GM18502 (cell line): ENCODE results near the gene FN3K.

ENCODE experiments used
- ATAC-seq: cut with Tn5 transposase; IDR thresholded peaks from one replicate; pipeline ENCODE4 v1.9.1; 2021; ENCODE audit warnings: mild to moderate bottlenecking; ENCODE audit not compliant: unreplicated experiment, poor library complexity

Gene FN3K

DNA sequence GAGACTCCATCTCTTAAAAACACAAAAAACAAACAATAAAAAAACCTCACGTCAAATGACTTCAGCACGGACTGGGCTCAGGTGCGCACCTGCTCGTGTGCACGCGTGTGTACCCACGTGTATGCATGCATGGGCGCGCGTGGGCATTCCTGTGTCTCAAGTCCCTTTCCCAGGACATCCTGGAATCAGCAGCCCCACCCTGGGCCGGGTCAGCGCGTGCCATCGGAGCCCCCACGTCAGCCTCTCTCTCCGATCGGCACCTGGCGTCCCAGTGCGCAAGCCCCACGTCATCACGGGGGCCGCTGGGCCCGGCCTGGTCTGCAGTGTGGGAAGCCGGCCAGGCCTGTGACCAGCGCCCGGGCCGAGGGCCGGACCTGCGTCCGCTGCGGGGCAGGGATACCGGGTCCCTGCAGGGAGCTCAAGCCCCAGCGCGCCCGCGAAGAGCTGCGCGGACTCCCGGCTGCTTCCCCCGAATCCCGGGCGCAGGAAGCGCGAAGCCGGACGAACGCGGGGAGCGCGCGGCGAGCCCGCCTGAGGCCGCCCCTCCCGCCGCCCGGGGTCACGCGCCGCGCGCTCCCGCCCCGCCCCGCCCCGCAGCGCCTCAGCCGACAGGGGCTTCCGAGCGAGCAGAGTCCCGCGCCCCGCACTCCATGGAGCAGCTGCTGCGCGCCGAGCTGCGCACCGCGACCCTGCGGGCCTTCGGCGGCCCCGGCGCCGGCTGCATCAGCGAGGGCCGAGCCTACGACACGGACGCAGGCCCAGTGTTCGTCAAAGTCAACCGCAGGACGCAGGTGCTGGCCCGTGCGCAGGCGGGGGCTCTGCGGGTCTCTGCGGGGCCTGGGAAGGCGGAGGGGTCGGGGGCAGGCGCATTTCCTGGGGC lies at the start of gene FN3K:
Gene FN3K (plus strand): TSS at position 629 of the 880 bp plus-strand sequence. CDS start 22 bp downstream, at position 651.
- ATAC-seq, result no peak

DNA sequence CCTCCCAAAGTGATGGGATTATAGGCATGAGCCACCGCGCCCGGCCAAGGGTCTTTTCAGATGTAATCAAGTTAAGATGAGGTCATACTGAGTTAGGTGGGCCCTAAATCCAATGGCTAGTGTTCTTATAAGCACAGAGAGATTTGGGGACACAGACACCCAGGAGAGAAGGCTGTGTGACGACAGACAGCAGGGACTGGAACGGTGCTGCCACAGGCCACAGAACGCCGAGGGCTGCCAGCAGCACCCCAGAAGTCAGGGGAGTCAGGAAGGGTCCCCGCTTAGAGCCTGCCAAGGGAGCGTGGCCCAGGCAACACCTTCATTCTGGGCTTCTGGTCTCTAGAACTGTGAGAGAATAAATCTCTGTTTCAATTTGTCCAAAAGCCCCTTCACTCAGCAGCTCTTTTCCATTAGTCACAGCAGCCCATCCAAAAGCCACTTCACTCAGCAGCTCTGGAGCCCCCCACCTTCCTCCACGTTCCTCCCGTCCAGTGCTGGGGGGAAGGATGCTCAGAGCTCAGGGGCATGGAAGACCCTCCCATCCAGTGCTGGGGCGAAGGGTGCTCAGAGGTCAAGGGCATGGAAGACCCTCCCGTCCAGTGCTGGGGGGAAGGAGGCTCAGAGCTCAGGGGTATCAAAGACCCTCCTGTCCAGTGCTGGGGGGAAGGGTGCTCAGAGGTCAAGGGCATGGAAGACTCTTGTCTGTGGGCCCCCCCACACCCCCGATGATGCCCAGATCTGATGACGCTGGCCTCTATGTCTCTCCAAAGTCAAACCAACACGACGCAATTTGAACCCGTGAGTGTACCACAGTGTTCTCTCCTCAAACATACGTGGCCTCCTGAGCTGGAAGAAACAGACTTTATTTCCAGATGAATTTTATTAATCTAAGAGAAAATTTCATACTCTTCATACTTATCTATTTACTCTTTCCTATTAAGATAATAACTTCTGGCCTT lies 48.8 kb upstream of the FN3K start:
- ATAC-seq, result no peak

DNA sequence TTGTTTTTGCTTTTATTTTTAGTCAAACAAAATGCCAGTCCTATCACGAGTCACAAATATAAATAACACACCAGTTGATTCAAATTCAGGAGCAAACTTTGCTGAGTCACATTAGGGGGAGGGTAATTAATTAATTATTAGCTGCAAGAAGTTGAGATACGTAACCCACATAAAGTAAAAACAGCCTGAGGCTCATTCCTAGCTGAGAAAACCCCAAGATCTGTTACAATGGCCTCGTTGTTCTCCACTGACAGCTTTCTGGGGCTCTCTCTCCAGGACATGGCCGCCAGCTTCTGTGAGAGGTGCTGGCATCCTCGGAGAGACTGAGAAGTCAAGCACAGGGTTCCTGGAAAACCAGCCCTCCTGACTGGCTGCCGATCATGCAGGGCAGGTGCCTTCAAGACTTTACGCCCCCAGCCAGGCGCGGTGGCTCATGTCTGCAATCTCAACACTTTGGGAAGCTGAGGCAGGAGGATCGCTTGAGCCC lies 48.0 kb upstream of the FN3K start:
- ATAC-seq, result no peak

DNA sequence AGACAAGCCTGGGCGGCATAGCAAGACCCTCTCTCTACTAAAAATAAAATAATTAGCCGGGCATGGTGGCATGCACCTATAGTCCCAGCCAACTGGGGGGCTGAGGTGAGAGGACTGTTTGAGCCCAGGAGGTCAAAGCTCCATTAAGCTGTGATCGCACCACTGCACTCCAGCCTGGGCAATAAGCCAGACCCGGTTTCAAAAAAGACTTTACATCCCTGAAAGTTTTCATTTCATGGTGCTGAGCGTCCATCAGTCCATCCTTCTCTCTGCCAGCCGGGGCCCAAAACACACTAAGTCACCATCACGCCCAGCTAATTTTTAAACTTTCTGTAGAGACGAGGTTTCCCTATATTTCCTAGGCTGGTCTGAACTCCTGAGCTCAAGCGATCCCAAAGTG lies 47.5 kb upstream of the FN3K start:
- no peak for ATAC-seq

DNA sequence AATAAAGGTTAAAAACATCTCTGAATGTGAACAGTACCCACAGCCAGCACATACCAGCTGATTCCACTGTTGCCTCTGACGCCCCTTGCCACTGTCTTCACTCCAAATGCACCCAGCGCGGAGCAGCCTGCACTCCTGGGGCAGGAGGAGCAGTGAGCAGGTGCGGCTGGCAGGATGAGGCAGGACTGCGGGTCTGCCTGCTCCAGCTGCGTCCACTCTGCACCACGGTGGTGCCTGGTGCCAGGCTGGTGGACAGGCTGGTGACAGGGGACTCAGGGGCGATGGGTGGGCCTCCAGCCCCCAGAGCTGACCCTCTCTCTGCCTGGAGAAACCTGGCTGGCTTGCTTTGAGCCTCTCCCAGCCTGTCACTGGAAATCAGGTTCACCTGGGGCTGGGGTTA lies 46.3 kb upstream of the FN3K start:
- no peak for ATAC-seq

DNA sequence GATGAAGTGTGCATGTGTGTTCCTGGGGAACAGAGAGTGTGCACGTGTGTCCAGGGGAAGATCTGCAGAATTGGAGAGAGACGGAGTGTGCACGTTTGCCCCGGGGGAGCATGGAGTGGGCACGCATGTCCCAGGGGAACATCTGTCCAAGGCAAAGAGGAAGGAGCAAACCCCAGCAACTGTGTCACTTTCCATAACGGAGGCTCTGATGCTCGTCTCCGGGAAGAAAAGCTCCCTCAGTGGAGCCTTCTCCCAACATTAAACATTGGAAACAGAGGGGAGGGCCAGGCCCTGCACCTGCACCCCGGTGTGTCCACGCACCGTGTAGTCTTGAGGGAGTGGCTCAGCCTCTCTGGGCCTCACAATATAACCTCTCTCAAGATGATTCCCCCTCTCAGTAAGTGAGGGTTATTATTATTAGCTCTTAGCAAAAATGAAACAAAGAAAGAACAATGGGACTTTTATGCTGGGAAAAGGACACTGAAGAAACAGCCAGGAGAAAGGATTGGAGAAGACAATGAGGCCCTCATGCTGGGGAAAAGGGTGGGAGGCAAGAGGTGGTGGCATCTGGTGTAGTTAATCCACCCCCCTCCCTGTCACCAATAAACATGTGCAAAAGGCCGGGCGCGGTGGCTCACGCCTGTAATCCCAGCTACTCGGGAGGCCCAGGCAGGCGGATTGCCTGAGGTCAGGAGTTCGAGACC lies 44.5 kb upstream of the FN3K start:
- ATAC-seq, result no peak

DNA sequence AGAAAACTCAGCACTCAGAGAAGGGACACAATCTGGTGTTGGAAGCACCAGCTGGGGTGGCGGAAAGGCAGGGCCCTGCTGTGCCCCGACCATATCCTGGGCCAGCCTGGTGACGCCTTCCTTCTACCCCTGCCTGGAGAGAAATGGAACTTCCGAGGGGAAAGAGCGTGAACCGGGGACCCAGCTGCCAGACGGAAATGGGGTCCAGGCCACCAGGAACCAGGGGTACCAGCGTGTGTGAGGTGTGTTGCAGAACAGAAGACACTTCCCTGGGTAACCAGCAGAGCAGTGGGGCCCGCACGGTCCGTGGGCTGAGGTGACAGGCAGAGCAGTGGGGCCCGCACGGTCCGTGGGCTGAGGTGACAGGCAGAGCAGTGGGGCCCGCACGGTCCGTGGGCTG lies 43.7 kb upstream of the FN3K start:
- no peak for ATAC-seq

DNA sequence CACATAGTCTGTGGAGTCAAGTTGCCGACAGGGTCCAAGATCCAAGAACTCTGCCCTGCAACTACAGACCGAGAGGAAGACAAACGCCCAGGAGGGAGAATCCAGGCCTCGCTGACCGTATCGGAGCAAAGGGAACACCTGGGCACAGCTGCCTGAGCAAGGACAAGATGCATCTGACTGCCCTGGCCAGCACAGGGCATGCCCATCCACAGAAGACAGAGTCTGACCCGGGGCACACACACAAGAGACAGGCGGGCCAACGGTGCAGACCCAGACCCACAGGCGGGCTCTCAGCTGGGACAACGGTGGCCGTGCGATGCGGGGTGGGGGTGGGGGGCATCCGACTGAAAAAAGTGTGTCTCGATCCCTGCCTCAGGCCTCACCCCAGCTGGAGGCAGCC lies 43.1 kb upstream of the FN3K start:
- no peak for ATAC-seq

DNA sequence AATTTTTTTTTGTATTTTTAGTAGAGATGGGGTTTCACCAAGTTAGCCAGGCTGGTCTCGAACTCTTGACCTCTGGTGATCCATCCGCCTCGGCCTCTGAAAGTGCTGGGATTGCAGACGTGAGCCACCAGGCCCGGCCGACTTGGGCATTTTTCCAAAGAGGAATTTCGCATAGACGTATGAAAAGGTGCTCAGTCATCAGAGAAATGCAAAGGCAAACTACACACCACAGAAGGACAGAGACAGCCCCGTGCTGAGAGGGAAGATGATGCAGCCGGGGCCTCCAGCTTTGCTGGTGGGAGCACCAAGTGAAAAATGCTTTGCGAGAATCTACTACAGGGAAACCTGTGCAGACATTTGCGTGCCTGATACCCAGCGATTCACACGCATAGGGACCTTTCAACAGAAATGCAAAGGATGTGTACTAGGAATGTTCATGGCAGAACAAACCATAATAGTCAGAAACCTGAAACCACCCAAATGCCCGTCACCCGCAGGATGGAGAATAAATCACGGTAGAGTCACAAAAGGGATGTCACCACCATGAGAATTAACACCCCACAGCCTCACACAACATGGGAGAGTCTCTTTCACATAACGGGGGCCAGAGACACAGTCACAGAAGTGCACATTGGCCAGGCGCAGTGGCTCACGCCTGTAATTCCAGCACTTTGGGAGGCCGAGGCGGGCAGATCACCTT lies 42.1 kb upstream of the FN3K start:
- ATAC-seq, result no peak

DNA sequence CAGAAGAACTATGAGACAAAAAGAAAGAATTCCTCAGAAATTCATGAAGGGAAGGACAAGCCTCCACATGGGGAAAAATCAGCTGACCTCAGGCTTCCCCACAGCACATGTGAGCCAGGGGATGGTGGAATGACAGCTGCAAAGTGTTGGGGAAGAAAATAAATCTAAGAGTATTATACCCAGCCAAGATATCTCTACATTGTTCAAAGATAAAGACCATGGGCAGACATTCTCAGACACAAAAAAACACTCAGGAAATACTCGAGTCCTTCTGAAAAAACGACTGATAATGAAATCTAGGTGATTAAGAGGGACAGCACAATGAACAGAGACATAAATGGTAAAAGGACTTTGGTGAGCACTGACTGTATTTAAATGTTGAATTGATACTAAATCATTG lies 40.8 kb upstream of the FN3K start:
- no peak for ATAC-seq

DNA sequence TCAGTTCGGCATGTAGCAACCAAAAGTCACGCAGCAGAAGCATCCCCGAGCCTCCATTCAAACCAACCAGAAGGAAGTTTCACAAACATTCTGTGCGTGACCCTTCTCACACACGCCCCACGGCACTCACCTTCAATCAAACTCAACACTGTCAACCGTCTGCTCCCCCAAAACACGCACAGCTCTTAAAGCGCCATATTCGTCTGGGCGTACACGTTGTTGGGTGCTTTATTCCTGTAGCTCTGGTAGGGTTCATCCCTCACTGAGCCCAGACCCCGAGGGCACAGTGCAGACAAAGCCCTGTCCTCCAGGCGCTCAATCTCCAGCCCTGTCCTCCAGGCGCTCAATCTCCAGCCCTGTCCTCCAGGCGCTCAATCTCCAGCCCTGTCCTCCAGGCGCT lies 39.2 kb upstream of the FN3K start:
- ATAC-seq, result no peak

DNA sequence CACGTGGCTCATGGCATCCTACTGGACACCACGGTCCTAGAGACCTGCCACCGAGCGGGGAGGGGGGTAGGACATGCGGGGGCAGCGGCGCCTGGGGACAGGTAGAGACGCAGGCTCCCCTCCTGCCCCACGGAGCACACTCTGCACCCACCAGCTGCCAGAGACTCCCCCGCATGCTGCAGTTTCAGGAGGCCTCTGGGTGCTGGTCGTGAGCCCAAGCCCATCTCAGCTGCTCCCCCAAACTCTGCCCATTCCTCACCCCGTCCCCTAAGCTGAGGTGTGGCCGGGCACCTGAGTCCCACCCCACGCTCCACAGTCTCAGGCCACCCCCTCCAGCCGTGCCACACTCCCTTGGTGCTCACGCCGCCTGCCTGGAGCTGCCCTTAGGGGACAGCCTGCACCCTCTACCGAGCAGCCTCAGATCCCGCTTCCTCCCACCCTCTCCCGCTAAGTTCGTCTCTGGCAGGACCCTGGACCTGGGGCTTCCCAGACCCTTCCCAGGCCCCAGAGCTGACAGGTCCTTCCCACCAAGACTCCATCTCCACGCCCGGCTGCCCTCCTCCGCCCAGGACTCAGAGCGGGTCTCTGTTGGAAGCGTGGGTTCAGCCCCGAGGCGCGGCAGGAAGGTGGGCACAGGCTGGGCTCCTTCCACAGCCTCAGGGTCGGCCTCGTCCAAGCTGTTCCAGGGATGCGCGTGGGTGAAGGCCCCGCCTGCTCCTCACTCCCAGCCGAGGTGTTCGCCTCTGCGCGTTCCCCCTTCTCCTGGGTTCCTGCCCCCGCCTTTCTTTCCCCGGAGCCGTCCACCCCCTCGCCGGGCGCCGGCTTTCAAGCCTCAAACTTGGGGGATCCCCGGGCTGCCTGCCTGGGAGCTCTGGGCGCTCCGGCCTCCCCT lies 38.3 kb upstream of the FN3K start:
- no peak for ATAC-seq

DNA sequence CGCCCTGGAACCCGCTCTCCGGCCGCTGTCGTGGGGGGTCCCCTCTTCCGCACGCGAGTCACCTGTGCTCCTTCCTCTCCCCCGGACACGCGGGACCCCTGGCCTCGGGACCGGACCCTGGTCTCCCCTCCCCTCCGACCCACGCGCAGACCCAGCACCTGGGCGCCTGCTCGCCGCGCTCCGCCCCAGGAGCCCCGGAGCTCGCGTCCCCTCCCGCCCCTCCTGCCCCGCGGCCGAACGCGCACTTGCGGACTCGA lies 37.7 kb upstream of the FN3K start:
- no peak for ATAC-seq

DNA sequence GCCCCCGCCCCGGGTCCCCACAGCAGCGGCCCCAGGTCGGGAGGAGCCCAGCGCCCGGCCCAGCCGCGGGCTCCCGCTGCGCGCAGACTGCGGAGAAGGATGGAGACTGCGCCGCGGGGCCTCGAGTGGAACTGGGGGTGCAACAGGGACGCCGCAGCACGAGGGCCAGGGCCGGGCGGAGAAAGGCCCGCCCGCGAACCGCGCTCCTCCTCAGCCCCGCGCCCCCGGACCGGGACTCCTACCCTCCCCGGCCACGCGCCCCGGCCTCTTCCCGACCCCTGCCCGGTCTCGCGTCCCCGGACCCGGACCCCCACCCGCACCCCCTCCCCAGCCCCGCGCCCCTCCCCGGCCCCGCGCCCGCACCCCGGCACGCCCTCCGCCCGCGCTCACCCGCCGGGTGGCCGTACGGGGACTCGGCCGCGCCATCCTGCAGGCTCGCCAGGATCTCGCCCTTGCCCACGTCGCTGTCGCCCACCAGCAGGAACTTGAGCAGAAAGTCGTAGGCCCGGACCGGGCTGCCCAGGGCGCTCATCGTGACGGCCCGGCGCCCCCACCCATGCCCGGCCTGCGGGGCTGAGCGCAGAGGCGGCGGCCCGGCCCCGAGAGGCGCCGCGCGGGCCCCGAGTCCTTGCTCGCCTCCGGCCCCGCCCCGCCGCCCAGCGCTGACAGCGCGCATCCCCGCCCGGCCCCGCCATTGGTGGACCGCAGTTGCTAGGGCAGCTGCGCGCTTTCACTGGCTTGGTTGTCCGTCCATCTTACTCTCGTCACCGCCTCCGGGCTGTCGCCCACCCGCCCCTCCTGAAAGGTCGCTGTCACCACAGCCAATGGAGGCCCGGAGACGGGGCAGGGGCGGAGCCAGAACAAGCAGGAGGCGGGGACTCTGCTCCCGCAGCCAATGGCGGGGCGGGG lies 37.1 kb upstream of the FN3K start, which contains the start of gene RAB40B:
Gene RAB40B (minus strand): TSS at position 634 of the 909 bp plus-strand sequence. CDS start 102 bp downstream, at position 532.
- peak; percentile 97 for ATAC-seq

DNA sequence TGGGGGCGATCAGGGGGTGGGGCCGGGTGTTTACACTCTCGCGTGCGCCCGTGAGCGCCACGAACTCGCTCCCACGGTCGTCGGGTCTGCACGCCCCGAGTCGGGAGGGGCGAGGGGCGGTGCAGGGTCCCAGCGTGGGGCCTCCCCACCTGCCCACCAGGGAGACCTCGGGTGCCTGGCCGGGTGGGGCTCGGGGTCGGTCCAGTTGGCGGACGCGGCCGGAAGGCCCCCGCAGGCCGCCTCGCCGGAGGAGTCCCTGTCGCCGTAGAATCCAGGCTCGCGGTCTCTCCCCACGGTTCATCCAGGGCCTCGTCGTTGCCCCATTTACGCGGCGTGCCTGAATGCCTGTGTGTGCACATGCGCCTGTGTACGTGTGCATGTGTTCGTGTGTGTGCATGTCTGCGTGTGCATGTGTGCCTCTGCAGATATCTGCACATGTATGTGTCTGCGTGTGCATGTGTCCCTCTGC lies 36.4 kb upstream of the FN3K start:
- no peak for ATAC-seq

DNA sequence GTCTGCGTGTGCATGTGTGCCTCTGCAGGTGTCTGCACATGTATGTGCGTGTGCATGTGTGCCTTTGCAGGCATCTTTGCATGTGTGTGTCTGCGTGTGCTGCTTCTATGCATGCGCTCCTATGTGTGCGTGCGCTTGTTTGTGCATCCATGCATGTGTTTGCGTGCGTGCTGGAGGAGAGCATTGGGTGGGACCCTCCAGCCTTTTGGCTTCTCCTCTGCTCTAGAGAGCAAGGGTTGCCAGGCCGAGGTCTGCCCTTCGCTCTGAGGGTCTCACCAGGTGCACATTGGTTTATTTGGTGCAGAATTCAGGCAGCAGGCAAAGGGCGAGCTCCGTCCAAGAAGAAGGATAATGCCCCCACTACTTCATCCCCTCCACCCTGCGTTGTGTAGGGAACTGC lies 35.9 kb upstream of the FN3K start:
- no peak for ATAC-seq

DNA sequence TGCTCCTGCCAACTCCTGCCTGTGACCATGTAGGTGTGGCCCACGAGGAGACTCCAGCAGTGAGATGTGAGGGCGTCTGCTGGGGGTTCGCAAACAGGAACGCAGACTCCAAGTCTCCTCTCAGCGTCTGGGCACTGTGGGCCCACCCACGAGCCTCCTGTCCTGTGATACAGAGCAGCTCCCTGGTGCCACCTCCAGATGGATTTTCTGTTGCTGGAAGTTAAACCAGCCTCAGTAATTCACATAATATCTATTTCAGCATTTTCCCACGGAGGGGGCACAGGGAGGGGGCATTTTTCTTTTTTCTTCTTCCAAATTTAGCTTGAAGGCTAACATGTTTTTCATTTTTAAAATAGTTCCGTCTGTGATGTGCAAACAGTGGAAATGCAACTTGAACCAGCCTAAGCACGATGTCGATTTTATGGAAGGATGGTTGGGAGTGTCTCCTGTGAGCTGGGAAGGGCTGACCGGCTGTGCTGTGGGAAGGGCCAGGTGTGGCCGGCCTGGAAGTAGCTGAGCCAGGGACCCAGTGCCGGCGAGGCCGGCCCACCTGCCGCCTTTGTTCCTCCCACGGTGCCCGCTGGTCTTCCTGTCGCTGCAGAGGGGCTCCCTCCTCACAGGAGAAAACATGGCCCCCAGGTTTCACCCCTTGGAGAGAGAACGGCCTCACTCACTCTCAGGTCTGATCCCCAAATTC lies 33.0 kb upstream of the FN3K start:
- ATAC-seq, result no peak
